Tibial nerve (tissue), 4 donors: ENCODE measurements around the gene TBCD. TPM values are rescaled to one million over a fixed set of nuclear protein-coding genes. Genes with fewer than 3 reads are reported as not detected.

Experiments used
- DNase-seq, 2 donors: peaks; one replicate each; pipeline ENCODE4 v3.0.0-alpha.2; 2019; ENCODE audit warnings: low spot score in 2 of 2
- H3K27ac ChIP-seq, 4 donors: fragments of 200-600 bp; sonication (generic) in 3 of 4; one replicate each; pipeline ENCODE4 v1.5.1; 2017 to 2019; ENCODE audit warnings: mild to moderate bottlenecking in 1 of 4
- H3K27me3 ChIP-seq, 2 donors: fragments of 200-600 bp; sonication (generic) in 1 of 2; one replicate each; pipeline versions ENCODE4 v1.5.1 to v1.6.0; 2017 to 2019
- H3K36me3 ChIP-seq, 3 donors: fragments of 200-600 bp; sonication (generic); one replicate each; pipeline ENCODE4 v1.5.1; 2018 to 2019
- H3K4me1 ChIP-seq, 4 donors: fragments of 200-600 bp; sonication (generic) in 3 of 4; one replicate each; pipeline ENCODE4 v1.5.1; 2017 to 2019
- H3K4me3 ChIP-seq, 4 donors: fragments of 200-600 bp; sonication (generic) in 3 of 4; one replicate each; pipeline ENCODE4 v1.5.1; 2017 to 2019; ENCODE audit warnings: mild to moderate bottlenecking in 1 of 4, moderate library complexity in 1 of 4
- H3K9me3 ChIP-seq, 4 donors: fragments of 200-600 bp; sonication (generic) in 3 of 4; one replicate each; pipeline ENCODE4 v1.5.1; 2017 to 2019
- CTCF ChIP-seq, 5 experiments: fragments of 200-600 bp in 3 of 5; fragments of 450-650 bp in 2 of 5; sonication (generic) in 3 of 5; IDR thresholded peaks; one replicate each; pipeline ENCODE4 v1.5.1; 2016 to 2019; ENCODE audit warnings: antibody characterized with exemption in 5 of 5, mild to moderate bottlenecking in 3 of 5, moderate library complexity in 2 of 5
- EP300 ChIP-seq, 2 donors: sonication (generic); formaldehyde crosslinking; IDR thresholded peaks; one replicate each; pipeline ENCODE4 v1.6.1; 2017; ENCODE audit warnings: antibody characterized with exemption in 2 of 2, mild to moderate bottlenecking in 1 of 2
- POLR2A ChIP-seq, 2 donors: fragments of 450-650 bp; IDR thresholded peaks; one replicate each; pipeline ENCODE4 v1.6.1; 2017; ENCODE audit warnings: antibody characterized with exemption in 2 of 2, mild to moderate bottlenecking in 2 of 2, moderate library complexity in 2 of 2
- WGBS, 2 donors: methylation state at CpG; one replicate each; pipeline ENCODE4 v1.1.5; 2018; 5-methylcytosine and 5-hydroxymethylcytosine counted together
- total RNA-seq, 4 donors: library from RNA; depleted of rRNA; stranded (reverse); fragments of >200 nt; gene quantifications; one replicate each; pipeline ENCODE4 v1.1.0, GENCODE V29; 2016

The TBCD gene
- total RNA-seq, 4 donors from 2014 or later: 42.6 to 115 (median 87.9) TPM

- H3K27me3 ChIP-seq: no peaks in the 10 kb centered on the region
- H3K9me3 ChIP-seq: no peaks in the 10 kb centered on the region
- no peak for DNase-seq
- H3K4me3 ChIP-seq: no peak overlapping the region
- WGBS, 2 donors: 82 to 84% methylated on average over 11 of the region's 11 CpGs
- no peak for TF ChIP-seq EP300 (IDR thresholded peaks at IDR 0.05)
- TF ChIP-seq POLR2A (IDR thresholded peaks at IDR 0.05): no peak
- no peak for TF ChIP-seq CTCF (IDR thresholded peaks at IDR 0.05)
- H3K4me1 ChIP-seq: peaks cover 0 to 37% (median 28%) of the 10 kb centered on the region in 4 donors
- H3K27ac ChIP-seq: peak overlapping the region in 1 of 4 donors; percentile 65
- H3K36me3 ChIP-seq: peaks cover 0 to 4% (median 0%) of the 10 kb centered on the region in 3 donors
Measured at GRCh38 chr17:82863383-82863940, 111.6 kb downstream of the TBCD start.

- H3K9me3 ChIP-seq: no peaks in the 10 kb centered on the region
- no peak overlapping the region for H3K4me3 ChIP-seq
- H3K4me1 ChIP-seq: peaks cover 0 to 35% (median 25%) of the 10 kb centered on the region in 4 donors
- no peaks in the 10 kb centered on the region for H3K27me3 ChIP-seq
- no peak for TF ChIP-seq POLR2A (IDR thresholded peaks at IDR 0.05)
- TF ChIP-seq EP300 (IDR thresholded peaks at IDR 0.05): no peak
- TF ChIP-seq CTCF (IDR thresholded peaks at IDR 0.05): no peak
- DNase-seq: no peak
- peaks cover 0 to 4% (median 0%) of the 10 kb centered on the region in 3 donors for H3K36me3 ChIP-seq
- WGBS, 2 donors: 77 to 80% methylated on average over 15 to 18 of the region's 18 CpGs
- H3K27ac ChIP-seq: peak overlapping the region in 1 of 4 donors; percentile 65
Measured at GRCh38 chr17:82863941-82864712, 112.3 kb downstream of the TBCD start.

- peaks cover 0 to 9% (median 0%) of the 10 kb centered on the region in 3 donors for H3K36me3 ChIP-seq
- peak overlapping the region in 1 of 4 donors; percentile 65 for H3K27ac ChIP-seq
- H3K4me3 ChIP-seq: no peak overlapping the region
- H3K27me3 ChIP-seq: no peaks in the 10 kb centered on the region
- no peak for DNase-seq
- H3K9me3 ChIP-seq: no peaks in the 10 kb centered on the region
- 79 to 81% methylated on average over 2 to 14 of the region's 16 CpGs for WGBS, 2 donors
- TF ChIP-seq EP300 (IDR thresholded peaks at IDR 0.05) (no peak), POLR2A (IDR thresholded peaks at IDR 0.05) (no peak), CTCF (IDR thresholded peaks at IDR 0.05) (no peak)
- H3K4me1 ChIP-seq: peaks cover 0 to 29% (median 18%) of the 10 kb centered on the region in 4 donors
Measured at GRCh38 chr17:82864713-82865248, 112.9 kb downstream of the TBCD start.

GRCh38 chr17:82865274-82865673, 113.4 kb downstream of the TBCD start:
- H3K4me3 ChIP-seq: no peak overlapping the region
- WGBS, 2 donors: 71 to 80% methylated on average over 22 to 23 of the region's 23 CpGs
- H3K27me3 ChIP-seq: no peaks in the 10 kb centered on the region
- H3K9me3 ChIP-seq: no peaks in the 10 kb centered on the region
- H3K27ac ChIP-seq: no peak overlapping the region
- DNase-seq: no peak
- H3K4me1 ChIP-seq: peaks cover 0 to 25% (median 13%) of the 10 kb centered on the region in 4 donors
- H3K36me3 ChIP-seq: peaks cover 0 to 14% (median 0%) of the 10 kb centered on the region in 3 donors
- TF ChIP-seq POLR2A (IDR thresholded peaks at IDR 0.05): no peak
- TF ChIP-seq CTCF (IDR thresholded peaks at IDR 0.05): no peak
- TF ChIP-seq EP300 (IDR thresholded peaks at IDR 0.05): no peak
